ENCODE results near the gene LAMA3. TPM values are rescaled to one million over a fixed set of nuclear protein-coding genes. Genes with fewer than 3 reads are reported as not detected.

Gene LAMA3
- total and polyA plus RNA-seq, 4 donors = 0.26 to 3.9 (median 0.37) TPM

GRCh38 chr18:23906658-23907057, 217.4 kb downstream of the LAMA3 start (continued):
- TF ChIP-seq ZBTB33 (IDR thresholded peaks at IDR 0.05) = no peak

GRCh38 chr18:23908827-23909226, 219.6 kb downstream of the LAMA3 start:
- H3K27ac ChIP-seq (ENCODE audit: low read depth in 1 of 2, low read length in 2 of 2) = no peak overlapping the region
- H3K4me3 ChIP-seq (ENCODE audit: low read depth in 1 of 3, low read length in 3 of 3) = no peak overlapping the region
- H3K36me3 ChIP-seq (ENCODE audit: control insufficient read depth in 4 of 4, insufficient read depth in 3 of 4, low read depth in 1 of 4, low read length in 3 of 4) = no peaks in the 10 kb centered on the region
- no peaks in the 10 kb centered on the region for H3K27me3 ChIP-seq (ENCODE audit: control insufficient read depth in 4 of 4, insufficient read depth in 4 of 4, low read length in 3 of 4)
- no peak overlapping the region for H3K9ac ChIP-seq (ENCODE audit: low read depth in 1 of 2, low read length in 2 of 2)
- H3K9me3 ChIP-seq (ENCODE audit: control insufficient read depth in 4 of 4, low read length in 3 of 4) = no peaks in the 10 kb centered on the region
- no peaks in the 10 kb centered on the region for H3K4me1 ChIP-seq (ENCODE audit: control insufficient read depth in 4 of 4, insufficient read depth in 4 of 4, low read length in 3 of 4)
- TF ChIP-seq RAD21 (IDR thresholded peaks at IDR 0.05) = no peak
- 97% methylated on average over 3 of the region's 3 CpGs for WGBS
- DNase-seq (ENCODE audit: low spot score) = no peak

DNA sequence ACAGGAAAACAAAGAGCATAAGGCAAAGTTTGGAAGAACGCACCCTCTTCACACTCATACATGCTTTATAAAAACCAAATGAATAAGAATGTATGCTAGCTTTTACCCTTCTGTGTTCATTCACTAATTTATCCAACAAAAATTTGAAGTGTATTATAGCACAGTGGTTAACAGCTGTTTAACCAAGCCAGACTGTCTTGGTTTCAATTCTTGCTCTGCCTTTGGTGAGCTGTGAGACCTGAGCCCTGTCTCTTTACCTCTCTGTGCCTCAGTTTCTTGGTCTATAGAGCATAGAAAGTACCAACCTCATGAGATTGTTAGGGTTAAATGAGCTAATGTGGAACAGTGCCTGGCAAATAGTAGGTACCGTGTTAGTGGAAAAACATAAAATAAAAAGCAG, 220.8 kb downstream of the LAMA3 start:
- Histone ChIP-seq H3K4me1 (ENCODE audit: control insufficient read depth in 4 of 4, insufficient read depth in 4 of 4, low read length in 3 of 4) (no peaks in the 10 kb centered on the region), H3K27me3 (ENCODE audit: control insufficient read depth in 4 of 4, insufficient read depth in 4 of 4, low read length in 3 of 4) (no peaks in the 10 kb centered on the region), H3K36me3 (ENCODE audit: control insufficient read depth in 4 of 4, insufficient read depth in 3 of 4, low read depth in 1 of 4, low read length in 3 of 4) (no peaks in the 10 kb centered on the region), H3K4me3 (ENCODE audit: low read depth in 1 of 3, low read length in 3 of 3) (no peak overlapping the region), H3K9me3 (ENCODE audit: control insufficient read depth in 4 of 4, low read length in 3 of 4) (no peaks in the 10 kb centered on the region), H3K27ac (ENCODE audit: low read depth in 1 of 2, low read length in 2 of 2) (no peak overlapping the region), H3K9ac (ENCODE audit: low read depth in 1 of 2, low read length in 2 of 2) (no peak overlapping the region)
- TF ChIP-seq NR2F2 (IDR thresholded peaks at IDR 0.05) (no peak), RAD21 (IDR thresholded peaks at IDR 0.05) (no peak), RXRA (IDR thresholded peaks at IDR 0.05) (no peak), YY1 (IDR thresholded peaks at IDR 0.05) (no peak), ZBTB33 (IDR thresholded peaks at IDR 0.05) (no peak), EGR1 (IDR thresholded peaks at IDR 0.05; ENCODE audit: low read depth in 2 of 2) (no peak), FOXA2 (IDR thresholded peaks at IDR 0.05) (no peak), FOXA1 (IDR thresholded peaks at IDR 0.05) (no peak), TAF1 (conservative IDR thresholded peaks at IDR 0.05) (no peak), JUND (IDR thresholded peaks at IDR 0.05) (no peak), REST (IDR thresholded peaks at IDR 0.05) (no peak), SP1 (IDR thresholded peaks at IDR 0.05) (no peak), HNF4A (conservative IDR thresholded peaks at IDR 0.05) (no peak)
- TF ChIP-seq, protein P1, sequence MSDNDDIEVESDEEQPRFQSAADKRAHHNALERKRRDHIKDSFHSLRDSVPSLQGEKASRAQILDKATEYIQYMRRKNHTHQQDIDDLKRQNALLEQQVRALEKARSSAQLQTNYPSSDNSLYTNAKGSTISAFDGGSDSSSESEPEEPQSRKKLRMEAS (IDR thresholded peaks at IDR 0.05) = no peak
- WGBS = 47% methylated on average over 2 of the region's 2 CpGs
- DNase-seq (ENCODE audit: low spot score) = no peak
